ENCODE measurements around the gene HERC4. TPM values are rescaled to one million over a fixed set of nuclear protein-coding genes. Genes with fewer than 3 reads are reported as not detected.
A peak's percentile ranks its signal among the peaks of the same experiment; 100 is the strongest.

The HERC4 gene
- total RNA-seq, 3 donors from 2014 or later (not counting 1 experiment from before 2014, with no cell fraction given): 78.4 to 104 (median 83.9) TPM

GRCh38 chr10:68052463-68052862 lies 22.6 kb downstream of the HERC4 start:
- WGBS (ENCODE audit: insufficient coverage): 80% methylated on average over 2 of the region's 2 CpGs
- Mint-ChIP-seq H3K36me3 (no peaks in the 10 kb centered on the region), H3K27me3 (ENCODE audit: low read depth in 2 of 2) (no peaks in the 10 kb centered on the region), H3K27ac (peak overlapping the region; percentile 47 to 59), H3K9me3 (no peaks in the 10 kb centered on the region), H3K4me1 (peaks cover 22 to 28% of the 10 kb centered on the region in 2 donors), H3K4me3 (no peak overlapping the region)
- intact Hi-C loops (cut with micrococcal nuclease): no loop called here
- Histone ChIP-seq H3K4me1 (ENCODE audit: control insufficient read depth, insufficient read depth, low read length) (no peaks in the 10 kb centered on the region), H3K27ac (ENCODE audit: low read length) (no peak overlapping the region), H3K9me3 (ENCODE audit: control insufficient read depth, insufficient read depth, low read length) (no peaks in the 10 kb centered on the region), H3K27me3 (ENCODE audit: control insufficient read depth, insufficient read depth, low read length) (no peaks in the 10 kb centered on the region), H3K4me3 (ENCODE audit: low read length) (no peak overlapping the region), H3K36me3 (ENCODE audit: control insufficient read depth, insufficient read depth, low read length) (peaks cover 2% of the 10 kb centered on the region)
- DNase-seq: no peak
- ATAC-seq: no peak
- TF ChIP-seq CTCF (IDR thresholded peaks at IDR 0.05): no peak

- Histone ChIP-seq H3K27ac (ENCODE audit: low read length) (no peak overlapping the region), H3K9me3 (ENCODE audit: control insufficient read depth, insufficient read depth, low read length) (no peaks in the 10 kb centered on the region), H3K36me3 (ENCODE audit: control insufficient read depth, insufficient read depth, low read length) (no peaks in the 10 kb centered on the region), H3K4me3 (ENCODE audit: low read length) (no peak overlapping the region), H3K27me3 (ENCODE audit: control insufficient read depth, insufficient read depth, low read length) (no peaks in the 10 kb centered on the region), H3K4me1 (ENCODE audit: control insufficient read depth, insufficient read depth, low read length) (no peaks in the 10 kb centered on the region)
- H3K4me3 Mint-ChIP-seq: no peak overlapping the region
- H3K36me3 Mint-ChIP-seq: no peaks in the 10 kb centered on the region
- peaks cover 30 to 38% of the 10 kb centered on the region in 2 donors for H3K4me1 Mint-ChIP-seq
- H3K27ac Mint-ChIP-seq: peak overlapping the region in 1 of 2 donors; percentile 22
- 92% methylated on average over 8 of the region's 8 CpGs for WGBS (ENCODE audit: insufficient coverage)
- DNase-seq: no peak
- intact Hi-C loops (cut with micrococcal nuclease): no loop called here
- no peaks in the 10 kb centered on the region for H3K9me3 Mint-ChIP-seq
- H3K27me3 Mint-ChIP-seq (ENCODE audit: low read depth in 2 of 2): no peaks in the 10 kb centered on the region
- TF ChIP-seq CTCF (IDR thresholded peaks at IDR 0.05): no peak
- no peak for ATAC-seq
Measured at GRCh38 chr10:68049289-68050078, 25.6 kb downstream of the HERC4 start.

GRCh38 chr10:68047554-68048327 lies 27.3 kb downstream of the HERC4 start:
- Histone ChIP-seq H3K36me3 (ENCODE audit: control insufficient read depth, insufficient read depth, low read length) (no peaks in the 10 kb centered on the region), H3K4me3 (ENCODE audit: low read length) (no peak overlapping the region), H3K27ac (ENCODE audit: low read length) (no peak overlapping the region), H3K27me3 (ENCODE audit: control insufficient read depth, insufficient read depth, low read length) (no peaks in the 10 kb centered on the region), H3K4me1 (ENCODE audit: control insufficient read depth, insufficient read depth, low read length) (no peaks in the 10 kb centered on the region), H3K9me3 (ENCODE audit: control insufficient read depth, insufficient read depth, low read length) (no peaks in the 10 kb centered on the region)
- intact Hi-C loops (cut with micrococcal nuclease): no loop called here
- no peak for TF ChIP-seq CTCF (IDR thresholded peaks at IDR 0.05)
- Mint-ChIP-seq H3K27me3 (ENCODE audit: low read depth in 2 of 2) (no peaks in the 10 kb centered on the region), H3K36me3 (no peaks in the 10 kb centered on the region), H3K4me3 (no peak overlapping the region), H3K9me3 (no peaks in the 10 kb centered on the region), H3K27ac (peak overlapping the region; percentile 5 to 35), H3K4me1 (peaks cover 22 to 32% of the 10 kb centered on the region in 2 donors)
- ATAC-seq (no peak), DNase-seq (no peak)
- WGBS (ENCODE audit: insufficient coverage): 75% methylated on average over 2 of the region's 3 CpGs

All from natural killer cell (primary cell).